ENCODE results near the gene PDIA6.

DNA sequence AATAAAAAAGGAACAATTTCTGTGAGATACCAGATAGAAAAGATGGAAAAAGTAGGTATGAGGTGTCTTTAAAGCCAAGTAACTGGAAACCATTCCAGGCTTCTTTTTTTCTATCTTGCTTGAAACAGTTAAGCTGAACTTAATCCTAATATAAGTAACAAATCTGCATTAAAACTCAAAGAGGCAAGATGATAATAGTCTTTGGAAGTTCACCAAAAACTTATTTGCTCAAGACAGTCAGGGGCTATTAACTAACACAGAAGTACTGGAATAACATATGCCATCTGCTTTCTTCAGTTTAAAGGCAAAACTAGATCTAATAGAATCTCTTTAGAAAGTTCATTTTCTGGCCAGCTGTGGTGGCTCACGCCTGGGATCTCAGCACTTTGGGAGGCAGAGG lies 18.8 kb downstream of the PDIA6 start:
- TF ChIP-seq CTCF (IDR thresholded peaks at IDR 0.05 in 2 of 3, conservative IDR thresholded peaks at IDR 0.05 in 1 of 3; ENCODE audit: insufficient read depth in 2 of 3, low read depth in 1 of 3, low read length in 3 of 3) = no peak
- TF ChIP-seq NFIC (IDR thresholded peaks at IDR 0.05) = no peak
- TF ChIP-seq TBP (optimal IDR thresholded peaks at IDR 0.05; ENCODE audit: low read depth, low read length) = no peak
- TF ChIP-seq RNF2 (IDR thresholded peaks at IDR 0.05) = no peak
- no peak for TF ChIP-seq TAF1 (IDR thresholded peaks at IDR 0.05; ENCODE audit: control insufficient read depth, extremely low read depth, insufficient read depth, low read length, severe bottlenecking)

Data from K562 (cell line).